Small intestine (tissue), 7 donors: Measurements from ENCODE around the gene PHLDB3. TPM values are rescaled to one million over a fixed set of nuclear protein-coding genes. Genes with fewer than 3 reads are reported as not detected.

Experiments
- DNase-seq, 2 donors: peaks; one replicate each; pipeline versions ENCODE4 v3.0.0 to v3.0.0-alpha.2; 2013
- FAIRE-seq: peaks from 2 replicates; lab custom pipeline; 2012; peaks lifted over from hg19 to GRCh38; lab: Jason Lieb, UNC
- H3K27ac ChIP-seq, 3 donors: one replicate each; pipeline ENCODE4 v1.5.1; 2013; ENCODE audit warnings: low read length in 2 of 3, mild to moderate bottlenecking in 2 of 3, control low read depth in 1 of 3, inconsistent platforms in 1 of 3, low read depth in 1 of 3, moderate library complexity in 1 of 3
- H3K27me3 ChIP-seq, 3 donors: one replicate each; pipeline ENCODE4 v1.6.1; 2013; ENCODE audit warnings: low read length in 3 of 3, inconsistent platforms in 1 of 3; ENCODE audit not compliant: control insufficient read depth in 3 of 3, insufficient read depth in 3 of 3
- H3K36me3 ChIP-seq, 3 donors: one replicate each; pipeline ENCODE4 v1.6.1; 2013; ENCODE audit warnings: low read length in 3 of 3, inconsistent platforms in 1 of 3, low read depth in 1 of 3, mild to moderate bottlenecking in 1 of 3, moderate library complexity in 1 of 3; ENCODE audit not compliant: control insufficient read depth in 3 of 3, insufficient read depth in 2 of 3
- H3K4me1 ChIP-seq, 3 donors: one replicate each; pipeline ENCODE4 v1.6.1; 2013; ENCODE audit warnings: low read length in 2 of 3, inconsistent platforms in 1 of 3, low read depth in 1 of 3, mild to moderate bottlenecking in 1 of 3, moderate library complexity in 1 of 3; ENCODE audit not compliant: control insufficient read depth in 3 of 3, insufficient read depth in 2 of 3
- H3K4me3 ChIP-seq, 3 donors: one replicate each; pipeline ENCODE4 v1.5.1; 2013; ENCODE audit warnings: low read length in 3 of 3, control low read depth in 1 of 3, inconsistent platforms in 1 of 3, low read depth in 1 of 3, mild to moderate bottlenecking in 1 of 3, moderate library complexity in 1 of 3
- H3K9me3 ChIP-seq, 2 donors: one replicate each; pipeline ENCODE4 v1.6.1; 2013; ENCODE audit warnings: low read depth in 1 of 2, low read length in 1 of 2; ENCODE audit not compliant: control insufficient read depth in 2 of 2, insufficient read depth in 1 of 2
- WGBS, 3 donors: extraction: QIAGEN DNeasy Blood & Tissue Kit; methylation state at CpG; one replicate each; pipeline ENCODE4 v1.1.7; 2013; 5-methylcytosine and 5-hydroxymethylcytosine counted together
- polyA plus RNA-seq, 4 donors: library from polyadenylated mRNA; stranded (reverse) in 3 of 4; unstranded in 1 of 4; fragments of 200-250 nt in 3 of 4; fragments of 120-200 nt in 1 of 4; gene quantifications; one replicate each; pipeline versions ENCODE4 v1.2.1 to v1.2.3, GENCODE V29; 2013
- donor health status: healthy with polysubstance abuse.
- donor health status: control.
- donor health status: control.
- donor health status: Bipolar disorder and iron deficiency.
- donor health status: healthy.

PHLDB3 gene
- polyA plus RNA-seq, 4 donors, result 6.2 to 33.6 (median 23.6) TPM

GRCh38 chr19:43425567-43426392 lies 78.8 kb downstream of the PHLDB3 start:
- Histone ChIP-seq H3K36me3 (no peaks in the 10 kb centered on the region), H3K27ac (peak overlapping the region in 2 of 3 donors; percentile 25 to 83), H3K4me3 (no peak overlapping the region), H3K9me3 (no peaks in the 10 kb centered on the region), H3K4me1 (peaks cover 0 to 4% (median 4%) of the 10 kb centered on the region in 3 donors), H3K27me3 (no peaks in the 10 kb centered on the region)
- peak; percentile 47 to 96 for DNase-seq
- WGBS, 3 donors, result 5 to 21% (median 13%) methylated on average over 8 of the region's 8 CpGs
- FAIRE-seq, result no peak

Other genes starting within 250 kb of the PHLDB3 start
- gene PSG9, start 235.2 kb downstream of the PHLDB3 start, polyA plus RNA-seq, result under 1 TPM in 1 of 4 donors, not detected in 3; 0.03 TPM
- gene CD177, start 151.1 kb downstream of the PHLDB3 start, polyA plus RNA-seq, result under 1 TPM in 1 of 4 donors, not detected in 3; 0.35 TPM
- not detected for gene TEX101, start 89.9 kb downstream of the PHLDB3 start, polyA plus RNA-seq
- 1 to 10 TPM in 1 of 4 donors, under 1 TPM in 2, not detected in 1; 0.73 to 1.1 (median 0.86) TPM for gene LYPD3, start 39.1 kb downstream of the PHLDB3 start, polyA plus RNA-seq
- 100 to 1,000 TPM; 118 to 164 (median 129) TPM for gene ETHE1, start 22.5 kb upstream of the PHLDB3 start, polyA plus RNA-seq
- 1 to 10 TPM; 1.1 to 4.5 (median 1.9) TPM for gene ZNF575, start 28.4 kb upstream of the PHLDB3 start, polyA plus RNA-seq
- 10 to 100 TPM in 3 of 4 donors, 1 to 10 TPM in 1; 9.7 to 46.3 (median 16.0) TPM for gene XRCC1, start 70.8 kb upstream of the PHLDB3 start, polyA plus RNA-seq
- gene PINLYP, start 71.1 kb upstream of the PHLDB3 start, polyA plus RNA-seq, result 10 to 100 TPM in 1 of 4 donors, 1 to 10 TPM in 3; 5.1 to 13.8 (median 9.1) TPM
- 1 to 10 TPM; 2.0 to 8.8 (median 3.9) TPM for gene IRGQ, start 91.4 kb upstream of the PHLDB3 start, polyA plus RNA-seq
- 10 to 100 TPM; 14.7 to 24.2 (median 17.2) TPM for gene ZNF576, start 91.8 kb upstream of the PHLDB3 start, polyA plus RNA-seq
- 1 to 10 TPM in 1 of 4 donors, under 1 TPM in 3; 0.27 to 1.0 (median 0.49) TPM for gene SRRM5, start 107.3 kb upstream of the PHLDB3 start, polyA plus RNA-seq
- 10 to 100 TPM; 16.8 to 43.2 (median 25.3) TPM for gene ZNF428, start 114.9 kb upstream of the PHLDB3 start, polyA plus RNA-seq
- gene CADM4, start 135.1 kb upstream of the PHLDB3 start, polyA plus RNA-seq, result 1 to 10 TPM in 3 of 4 donors, not detected in 1; 1.1 to 6.8 (median 4.9) TPM
- 10 to 100 TPM in 2 of 4 donors, 1 to 10 TPM in 2; 4.1 to 17.6 (median 9.5) TPM for gene PLAUR, start 165.4 kb upstream of the PHLDB3 start, polyA plus RNA-seq
- under 1 TPM in 1 of 4 donors, not detected in 3; 0.04 TPM for gene IRGC, start 211.3 kb upstream of the PHLDB3 start, polyA plus RNA-seq